Measurements from ENCODE around the gene ZHX3.

GRCh38 chr20:41162396-41162795, 155.1 kb downstream of the ZHX3 start:
- TF ChIP-seq USF1 (CRISPR knock-in tag; IDR thresholded peaks at IDR 0.05) (no peak), EHMT2 (IDR thresholded peaks at IDR 0.05) (no peak), ID3 (CRISPR knock-in tag; IDR thresholded peaks at IDR 0.05) (no peak), ID3 (tag; IDR thresholded peaks at IDR 0.05) (no peak)
